GM21381 (cell line): Measurements from ENCODE around the gene HCN3.
A peak's percentile ranks its signal among the peaks of the same experiment; 100 is the strongest.

Source experiments
- ATAC-seq: cut with Tn5 transposase; IDR thresholded peaks from one replicate; pipeline ENCODE4 v1.9.1; 2021; ENCODE audit warnings: mild to moderate bottlenecking, moderate library complexity; ENCODE audit not compliant: unreplicated experiment

Gene HCN3

GRCh38 chr1:155254228-155254713, 23.0 kb upstream of the HCN3 start:
- ATAC-seq: no peak

GRCh38 chr1:155254714-155255242, 22.5 kb upstream of the HCN3 start:
- ATAC-seq: no peak

DNA sequence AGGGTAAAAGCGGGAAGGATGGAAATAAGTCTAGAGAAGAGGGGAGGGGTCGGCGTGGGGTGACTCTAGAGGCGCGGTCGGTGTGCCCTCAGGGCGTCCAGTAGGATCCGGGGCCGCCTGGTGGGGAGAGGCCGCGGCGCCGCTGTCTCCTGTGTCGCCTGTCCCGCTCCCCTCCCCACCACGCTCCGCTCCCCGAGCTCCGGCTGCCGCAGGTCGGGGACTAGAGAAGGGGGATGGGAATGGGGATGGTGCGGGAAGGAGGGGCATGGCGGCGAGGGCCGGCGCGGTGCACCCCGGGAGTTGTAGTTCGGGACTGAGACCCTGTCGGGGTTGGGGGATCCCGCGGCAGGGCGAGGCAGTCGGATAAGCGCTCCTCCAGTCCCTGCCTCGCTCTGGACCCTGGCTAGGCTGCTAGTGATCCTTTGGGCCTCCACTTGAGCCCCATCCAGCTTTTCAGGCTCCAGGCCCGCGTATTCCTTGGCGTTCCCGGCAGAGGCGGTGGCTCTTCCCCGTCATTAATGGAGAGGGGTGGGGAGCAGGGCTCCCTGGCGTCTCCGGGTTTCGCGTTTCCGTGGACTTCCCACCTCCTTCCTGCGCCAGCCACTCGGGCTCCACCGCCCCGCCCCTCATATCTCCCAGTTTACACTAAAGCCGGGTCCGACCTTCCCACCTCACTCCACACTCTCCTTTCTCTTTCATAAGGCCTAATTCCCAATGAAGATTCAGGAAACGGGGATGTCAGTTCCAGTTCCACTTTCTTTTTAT, 21.8 kb upstream of the HCN3 start, which contains the start of gene ENTREP3:
Gene ENTREP3, minus strand, starts transcription at position 241 of the 765 bp plus-strand sequence. CDS start 606 bp downstream, outside the sequence.
- ATAC-seq: peak; percentile 56

DNA sequence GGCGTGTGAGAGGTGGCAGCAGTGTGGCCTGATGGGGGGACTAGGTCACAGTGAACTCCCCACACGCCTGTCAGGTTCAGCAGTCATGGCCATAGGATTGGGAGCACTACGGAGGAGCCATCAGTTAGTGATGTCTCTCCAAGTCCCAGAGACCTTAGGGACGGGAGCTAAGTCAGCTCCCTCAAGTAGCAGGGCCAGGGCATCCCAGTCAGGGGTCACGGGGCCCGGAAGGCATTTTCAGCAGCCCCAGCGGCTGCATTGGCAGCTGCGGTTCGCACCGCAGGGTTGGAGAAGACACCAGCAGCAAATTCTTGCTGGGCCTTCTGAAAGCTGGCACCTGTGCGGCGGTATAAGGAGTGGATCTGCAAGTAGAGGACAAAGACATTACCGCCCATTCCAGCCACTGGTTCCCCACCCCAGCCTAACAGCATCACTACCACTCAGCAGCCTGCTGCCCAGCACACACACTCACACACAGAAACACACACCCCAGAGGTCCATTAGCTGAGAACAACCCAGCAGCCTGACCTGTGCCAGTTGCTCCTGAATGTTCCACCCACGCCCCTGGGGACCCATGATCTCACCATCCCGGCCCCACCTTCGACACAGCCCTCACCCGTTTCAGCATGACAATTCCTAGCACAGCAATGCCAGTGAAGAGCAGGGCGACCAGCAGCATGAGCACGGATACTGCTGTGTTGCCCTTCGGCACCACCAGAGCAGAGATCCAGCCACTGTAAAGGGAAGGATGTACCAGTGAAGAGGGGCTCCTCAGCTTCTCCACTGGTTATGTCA, 21.0 kb upstream of the HCN3 start:
- ATAC-seq: no peak

- no peak for ATAC-seq
Measured at GRCh38 chr1:155260276-155260675, 17.0 kb upstream of the HCN3 start.

DNA sequence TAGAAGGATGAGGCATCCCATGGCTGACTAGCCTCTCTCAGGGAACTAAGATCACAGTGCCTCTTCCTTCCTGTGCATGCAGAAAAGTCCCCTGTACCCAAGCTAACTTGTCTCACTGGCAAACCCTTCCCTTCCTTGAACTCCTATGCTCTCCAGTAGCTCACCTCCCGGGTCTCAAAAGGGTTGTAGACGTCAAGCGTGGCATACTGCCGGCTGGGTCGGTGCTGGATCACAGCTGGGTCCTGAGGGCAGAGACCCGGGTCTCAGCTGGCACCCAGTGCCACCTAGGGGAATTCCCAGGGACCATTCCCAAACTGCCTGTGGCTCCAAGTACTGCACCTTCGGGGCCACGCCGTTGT, 15.8 kb upstream of the HCN3 start:
- ATAC-seq: peak; percentile 16

GRCh38 chr1:155261852-155262673, 15.2 kb upstream of the HCN3 start, which contains the start of gene SCAMP3:
Gene SCAMP3 (minus strand): TSS chr1:155262360. CDS start chr1:155262151, 209 bp downstream.
- ATAC-seq: peak; percentile 89

GRCh38 chr1:155263067-155263466, 14.2 kb upstream of the HCN3 start:
- no peak for ATAC-seq

- no peak for ATAC-seq
Measured at GRCh38 chr1:155266553-155266952, 10.7 kb upstream of the HCN3 start.

GRCh38 chr1:155267373-155267772, 9.9 kb upstream of the HCN3 start:
- ATAC-seq: no peak

- ATAC-seq: no peak
Measured at GRCh38 chr1:155268630-155269029, 8.6 kb upstream of the HCN3 start.

GRCh38 chr1:155269381-155269780, 7.9 kb upstream of the HCN3 start:
- ATAC-seq: no peak

DNA sequence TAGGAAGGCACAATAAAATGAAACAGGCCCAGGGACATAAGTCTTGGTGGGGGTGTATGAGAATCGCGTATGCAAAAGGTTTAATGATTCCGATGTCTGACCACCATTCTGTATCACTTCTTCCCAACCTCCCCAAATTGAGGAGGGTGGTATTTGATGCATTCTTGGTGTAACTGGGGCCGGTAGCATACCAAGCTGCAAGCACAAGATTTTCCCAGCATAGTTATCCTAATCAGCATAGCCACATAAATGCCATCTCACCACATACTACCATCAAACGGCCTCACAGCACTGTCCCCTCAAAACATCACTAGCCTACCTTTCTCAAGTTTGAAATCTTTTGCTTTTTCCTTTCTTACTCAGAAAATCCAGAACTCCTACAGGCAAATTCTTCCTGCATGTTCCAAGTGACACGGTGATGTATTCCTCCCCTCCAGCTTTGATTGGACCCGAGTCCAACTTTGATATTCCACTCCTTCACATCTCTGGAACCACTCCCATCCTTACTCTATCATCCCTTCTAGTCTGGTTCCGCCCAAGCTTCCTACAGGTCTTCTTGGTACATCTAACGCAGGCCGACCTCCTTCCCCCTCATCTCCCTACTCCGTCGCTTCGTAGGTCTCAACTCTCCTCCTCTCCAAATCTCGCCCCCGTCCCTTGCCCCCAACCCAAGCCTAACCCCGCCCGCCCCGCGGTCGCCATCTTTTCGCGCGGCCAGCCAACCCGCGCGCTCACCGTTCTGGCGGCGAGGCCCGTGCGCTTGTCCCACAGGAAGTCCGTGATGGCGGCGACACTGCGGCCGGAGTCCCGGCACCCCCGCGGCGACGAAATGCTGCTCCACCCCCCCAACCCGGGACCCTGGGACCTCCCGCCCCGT, 4.6 kb upstream of the HCN3 start:
- ATAC-seq: peak; percentile 35

- peak; percentile 70 for ATAC-seq
Measured at GRCh38 chr1:155273343-155274245, 3.7 kb upstream of the HCN3 start, which contains the start of gene CLK2. Gene CLK2 (minus strand): TSS chr1:155273504. CDS start chr1:155270977, 2,527 bp downstream.

- ATAC-seq: no peak
Measured at GRCh38 chr1:155277902-155278688, 832 bp downstream of the HCN3 start.

DNA sequence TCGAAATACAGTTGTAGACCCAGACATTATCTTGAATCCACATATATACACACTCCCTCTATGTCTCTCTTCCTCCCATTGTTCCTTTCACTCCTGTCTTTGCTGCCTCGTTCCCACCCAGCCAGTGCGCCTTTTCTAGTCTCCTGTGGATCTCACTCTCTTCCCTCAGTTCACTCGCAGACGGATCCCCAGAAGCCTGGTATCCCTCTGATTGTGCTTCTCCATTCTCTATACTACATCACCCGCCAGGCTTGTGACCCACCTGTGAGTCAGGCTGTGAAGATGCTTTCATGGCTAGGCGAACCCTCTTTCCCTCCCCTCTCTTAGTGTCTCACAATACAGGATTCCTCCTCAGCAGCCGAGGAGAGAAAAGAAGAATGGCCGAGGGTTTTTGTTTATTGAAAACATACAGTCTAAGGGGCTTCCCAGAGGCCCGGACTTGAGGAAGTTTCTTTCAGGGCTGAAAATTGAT, 1.5 kb downstream of the HCN3 start:
- no peak for ATAC-seq

GRCh38 chr1:155279268-155279667, 2.0 kb downstream of the HCN3 start:
- no peak for ATAC-seq
